H1 (cell line): ENCODE data around the gene CERT1. TPM values are rescaled to one million over a fixed set of nuclear protein-coding genes. Genes with fewer than 3 reads are reported as not detected.

Experiments used
- BRCA1 ChIP-seq: IDR thresholded peaks from 2 replicates; pipeline ENCODE4 v1.6.1; 2012; ENCODE audit warnings: low read depth, low read length, improper control_type of control experiment
- CHD2 ChIP-seq: IDR thresholded peaks from 2 replicates; pipeline ENCODE4 v1.6.1; 2012; ENCODE audit warnings: low read length, improper control_type of control experiment
- KDM1A ChIP-seq: fragments of 200-600, 300-600 bp; sonication (generic); IDR thresholded peaks from 2 replicates; pipeline ENCODE4 v1.7.1; 2016; ENCODE audit warnings: mild to moderate bottlenecking, low read length, borderline replicate concordance
- RXRA ChIP-seq: IDR thresholded peaks from 2 replicates; pipeline ENCODE4 v1.6.1; 2011; ENCODE audit warnings: low read depth, mild to moderate bottlenecking, low read length, moderate library complexity; ENCODE audit not compliant: insufficient read depth
- TCF12 ChIP-seq: IDR thresholded peaks from 2 replicates; pipeline ENCODE4 v1.6.1; 2011; ENCODE audit warnings: low read depth, mild to moderate bottlenecking, low read length
- polyA plus RNA-seq, 7 experiments: library from polyadenylated mRNA; depleted of rRNA in 3 of 7; stranded (reverse) in 5 of 7; unstranded in 2 of 7; fragments of >200 nt in 5 of 7; fragments of 200-250 nt in 2 of 7; gene quantifications; 1 replicate in 5 of 7; 2 replicates in 1 of 7; 4 replicates in 1 of 7; pipeline versions ENCODE4 v1.2.1 to v1.2.3, GENCODE V29; 2011 to 2013; ENCODE audit warnings: missing spikeins in 2 of 7, mixed read lengths in 2 of 7
- total RNA-seq: library from RNA; stranded (reverse); fragmentation: NEBNext Ultra II Directional; extraction: Animal tissue kit (Norgen Biotek cat#: 25700); gene quantifications from 2 replicates; pipeline ENCODE4 v1.2.1, GENCODE V29; 2021

CERT1 gene
- total and polyA plus RNA-seq, 2 of the 8 experiments (the other 6 are each of a cell fraction or from before 2014, with no cell fraction given): 7.8 to 55.3 TPM

GRCh38 chr5:75526070-75526469 is 14.6 kb upstream of the CERT1 start (continued):
- no peak for TF ChIP-seq CHD2
- TF ChIP-seq RXRA: no peak
- TF ChIP-seq TCF12: no peak
- TF ChIP-seq BRCA1: no peak
- TF ChIP-seq KDM1A: no peak
